22Rv1 (cell line): ENCODE results near the gene DTNB.
"Not testable (repeated sequence)": the region's sequence is repeated elsewhere in the genome, so short reads cannot be mapped to it uniquely, and the experiment has no call there.

ENCODE experiments used
- H3K27ac ChIP-seq: fragments of 450-650 bp; 2 replicates; pipeline ENCODE4 v1.5.1; 2017
- CTCF ChIP-seq: fragments of 450-650 bp; IDR thresholded peaks from 2 replicates; pipeline ENCODE4 v1.5.1; 2017; ENCODE audit warnings: mild to moderate bottlenecking
- ZFX ChIP-seq: fragments of 450-650 bp; IDR thresholded peaks from 2 replicates; pipeline ENCODE4 v1.6.1; 2017; ENCODE audit warnings: antibody characterized with exemption, borderline replicate concordance

The DTNB gene

GRCh38 chr2:25682082-25682481 lies 8.7 kb upstream of the DTNB start:
- TF ChIP-seq CTCF, result no peak
- H3K27ac ChIP-seq, result no peak overlapping the region

- no peak for TF ChIP-seq CTCF
- TF ChIP-seq ZFX, result no peak
- no peak overlapping the region for H3K27ac ChIP-seq
Measured at GRCh38 chr2:25677877-25678276, 4.5 kb upstream of the DTNB start.

GRCh38 chr2:25674077-25674362 lies 643 bp upstream of the DTNB start:
- TF ChIP-seq CTCF, result no peak
- no peak for TF ChIP-seq ZFX
- H3K27ac ChIP-seq, result peak overlapping the region; percentile 50; the same call in 1 of the 2 replicates

GRCh38 chr2:25672494-25673299 lies 680 bp downstream of the DTNB start:
- no peak for TF ChIP-seq CTCF
- TF ChIP-seq ZFX, result no peak
- H3K27ac ChIP-seq, result peak overlapping the region; percentile 50

- no peak for TF ChIP-seq ZFX
- no peak for TF ChIP-seq CTCF
- H3K27ac ChIP-seq, result peak overlapping the region; percentile 36; the same call in 1 of the 2 replicates
Measured at GRCh38 chr2:25671622-25672021, 1.8 kb downstream of the DTNB start.

- TF ChIP-seq ZFX (no peak), CTCF (no peak)
- H3K27ac ChIP-seq, result no peak overlapping the region
Measured at GRCh38 chr2:25669520-25669919, 3.9 kb downstream of the DTNB start.

GRCh38 chr2:25666218-25666617 lies 7.2 kb downstream of the DTNB start:
- TF ChIP-seq CTCF (no peak), ZFX (no peak)
- H3K27ac ChIP-seq, result no peak overlapping the region

- H3K27ac ChIP-seq, result not testable (repeated sequence)
Measured at GRCh38 chr2:25665429-25665828, 7.9 kb downstream of the DTNB start.
